Lower leg skin (tissue), 4 donors: Measurements from ENCODE around the gene ALMS1. TPM values are rescaled to one million over a fixed set of nuclear protein-coding genes. Genes with fewer than 3 reads are reported as not detected.
"Not testable (repeated sequence)": the region's sequence is repeated elsewhere in the genome, so short reads cannot be mapped to it uniquely, and the experiment has no call there.

Experiments used
- DNase-seq, 2 donors: peaks; one replicate each; pipeline ENCODE4 v3.0.0-alpha.2; 2019; ENCODE audit warnings: low spot score in 2 of 2
- H3K4me3 ChIP-seq: fragments of 200-600 bp; sonication (generic); 2 replicates; pipeline ENCODE4 v1.5.1; 2017; ENCODE audit warnings: mild to moderate bottlenecking, low read depth; ENCODE audit not compliant: poor library complexity, severe bottlenecking
- POLR2A ChIP-seq, 2 donors: fragments of 450-650 bp; IDR thresholded peaks; one replicate each; pipeline ENCODE4 v1.6.1; 2016 to 2017; ENCODE audit warnings: antibody characterized with exemption in 2 of 2, mild to moderate bottlenecking in 1 of 2, moderate library complexity in 1 of 2
- WGBS, 2 donors: methylation state at CpG; one replicate each; pipeline ENCODE4 v1.1.5; 2018; 5-methylcytosine and 5-hydroxymethylcytosine counted together
- intact Hi-C: fragments of 100-400 bp; cut with DNase I; formaldehyde crosslinking; loops from one replicate; pipeline ENCODE4 v1.15.0; 2023; ENCODE audit warnings: low total_unique reads
- total RNA-seq, 4 donors: library from RNA; depleted of rRNA; stranded (reverse); fragments of >200 nt; gene quantifications; one replicate each; pipeline ENCODE4 v1.1.0, GENCODE V29; 2016
- TF ChIP-seq, protein P1 (sequence below), 3 donors: fragments of 450-650 bp; IDR thresholded peaks; one replicate each; pipeline ENCODE4 v1.5.1; 2016; ENCODE audit warnings: antibody characterized with exemption in 3 of 3, mild to moderate bottlenecking in 3 of 3, moderate library complexity in 2 of 3

ALMS1 gene
- total RNA-seq, 4 donors from 2014 or later, result 10.1 to 17.6 (median 14.3) TPM

DNA sequence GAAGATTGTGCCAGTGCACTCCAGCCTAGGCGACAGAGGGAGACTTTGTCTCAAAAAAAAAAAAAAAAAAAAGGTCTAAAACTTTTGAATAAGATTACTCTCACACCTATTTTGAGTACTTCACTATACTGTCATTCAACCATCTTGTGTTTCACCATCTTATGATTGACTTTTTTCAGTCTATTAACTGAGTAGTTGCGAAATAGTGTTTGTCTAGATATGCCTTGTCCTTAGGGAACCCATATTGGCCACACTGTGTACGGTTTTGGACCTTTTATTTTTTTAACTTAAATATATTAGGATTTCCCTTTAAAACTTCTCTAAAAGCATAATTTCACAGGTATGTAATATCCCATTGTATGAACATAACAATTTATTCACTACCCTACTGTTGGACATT, 72.3 kb downstream of the ALMS1 start:
- 96 to 98% methylated on average over 3 of the region's 3 CpGs for WGBS, 2 donors
- TF ChIP-seq POLR2A (IDR thresholded peaks at IDR 0.05), result no peak
- TF ChIP-seq, protein P1, sequence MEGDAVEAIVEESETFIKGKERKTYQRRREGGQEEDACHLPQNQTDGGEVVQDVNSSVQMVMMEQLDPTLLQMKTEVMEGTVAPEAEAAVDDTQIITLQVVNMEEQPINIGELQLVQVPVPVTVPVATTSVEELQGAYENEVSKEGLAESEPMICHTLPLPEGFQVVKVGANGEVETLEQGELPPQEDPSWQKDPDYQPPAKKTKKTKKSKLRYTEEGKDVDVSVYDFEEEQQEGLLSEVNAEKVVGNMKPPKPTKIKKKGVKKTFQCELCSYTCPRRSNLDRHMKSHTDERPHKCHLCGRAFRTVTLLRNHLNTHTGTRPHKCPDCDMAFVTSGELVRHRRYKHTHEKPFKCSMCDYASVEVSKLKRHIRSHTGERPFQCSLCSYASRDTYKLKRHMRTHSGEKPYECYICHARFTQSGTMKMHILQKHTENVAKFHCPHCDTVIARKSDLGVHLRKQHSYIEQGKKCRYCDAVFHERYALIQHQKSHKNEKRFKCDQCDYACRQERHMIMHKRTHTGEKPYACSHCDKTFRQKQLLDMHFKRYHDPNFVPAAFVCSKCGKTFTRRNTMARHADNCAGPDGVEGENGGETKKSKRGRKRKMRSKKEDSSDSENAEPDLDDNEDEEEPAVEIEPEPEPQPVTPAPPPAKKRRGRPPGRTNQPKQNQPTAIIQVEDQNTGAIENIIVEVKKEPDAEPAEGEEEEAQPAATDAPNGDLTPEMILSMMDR (IDR thresholded peaks at IDR 0.05), result no peak
- no peak overlapping the region for H3K4me3 ChIP-seq
- intact Hi-C loops, result no loop called here
- no peak for DNase-seq

DNA sequence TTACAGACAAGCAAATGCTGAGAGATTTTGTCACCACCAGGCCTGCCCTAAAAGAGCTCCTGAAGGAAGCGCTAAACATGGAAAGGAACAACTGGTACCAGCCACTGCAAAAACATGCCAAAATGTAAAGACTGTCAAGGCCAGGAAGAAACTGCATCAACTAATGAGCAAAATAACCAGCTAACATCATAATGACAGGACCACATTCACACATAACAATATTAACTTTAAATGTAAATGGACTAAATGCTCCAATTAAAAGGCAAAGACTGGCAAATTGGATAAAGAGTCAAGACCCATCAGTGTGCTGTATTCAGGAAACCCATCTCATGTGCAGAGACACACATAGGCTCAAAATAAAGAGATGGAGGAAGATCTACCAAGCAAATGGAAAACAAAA, 76.8 kb downstream of the ALMS1 start:
- H3K4me3 ChIP-seq, intact Hi-C loops, DNase-seq: not testable (repeated sequence)
- WGBS, 2 donors, result 94 to 100% methylated on average over 1 of the region's 1 CpG

DNA sequence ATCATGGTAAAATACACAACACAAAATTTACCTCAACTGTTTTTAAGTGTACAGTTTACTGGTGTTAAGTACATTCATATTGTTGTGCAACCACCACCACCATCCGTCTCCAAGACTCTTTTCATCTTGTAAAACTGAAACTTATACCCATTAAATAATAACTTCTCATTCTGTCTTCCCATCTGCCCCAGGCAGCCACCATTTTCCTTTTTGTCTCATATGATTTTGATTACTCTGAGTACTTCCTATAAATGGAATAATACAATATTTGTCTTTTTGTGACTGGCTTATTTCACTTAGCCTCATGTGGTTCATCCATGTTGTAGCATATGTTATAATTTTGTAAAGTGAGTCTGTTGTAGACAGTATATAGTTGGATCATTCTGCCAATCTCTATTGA, 82.7 kb downstream of the ALMS1 start:
- no peak for DNase-seq
- no peak overlapping the region for H3K4me3 ChIP-seq
- TF ChIP-seq, protein P1 (IDR thresholded peaks at IDR 0.05), result no peak
- no peak for TF ChIP-seq POLR2A (IDR thresholded peaks at IDR 0.05)
- intact Hi-C loops, result no loop called here
- 66 to 76% methylated on average over 1 of the region's 1 CpG for WGBS, 2 donors

DNA sequence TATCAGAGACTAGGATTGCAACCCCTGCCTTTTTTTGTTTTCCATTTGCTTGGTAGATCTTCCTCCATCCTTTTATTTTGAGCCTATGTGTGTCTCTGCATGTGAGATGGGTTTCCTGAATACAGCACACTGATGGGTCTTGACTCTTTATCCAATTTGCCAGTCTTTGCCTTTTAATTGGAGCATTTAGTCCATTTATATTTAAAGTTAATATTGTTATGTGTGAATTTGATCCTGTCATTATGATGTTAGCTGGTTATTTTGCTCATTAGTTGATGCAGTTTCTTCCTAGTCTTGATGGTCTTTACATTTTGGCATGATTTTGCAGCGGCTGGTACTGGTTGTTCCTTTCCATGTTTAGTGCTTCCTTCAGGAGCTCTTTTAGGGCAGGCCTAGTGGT, 98.2 kb downstream of the ALMS1 start:
- DNase-seq, H3K4me3 ChIP-seq, intact Hi-C loops: not testable (repeated sequence)
- WGBS, 2 donors, result no CpG with 5 or more reads among the region's 1 CpG

DNA sequence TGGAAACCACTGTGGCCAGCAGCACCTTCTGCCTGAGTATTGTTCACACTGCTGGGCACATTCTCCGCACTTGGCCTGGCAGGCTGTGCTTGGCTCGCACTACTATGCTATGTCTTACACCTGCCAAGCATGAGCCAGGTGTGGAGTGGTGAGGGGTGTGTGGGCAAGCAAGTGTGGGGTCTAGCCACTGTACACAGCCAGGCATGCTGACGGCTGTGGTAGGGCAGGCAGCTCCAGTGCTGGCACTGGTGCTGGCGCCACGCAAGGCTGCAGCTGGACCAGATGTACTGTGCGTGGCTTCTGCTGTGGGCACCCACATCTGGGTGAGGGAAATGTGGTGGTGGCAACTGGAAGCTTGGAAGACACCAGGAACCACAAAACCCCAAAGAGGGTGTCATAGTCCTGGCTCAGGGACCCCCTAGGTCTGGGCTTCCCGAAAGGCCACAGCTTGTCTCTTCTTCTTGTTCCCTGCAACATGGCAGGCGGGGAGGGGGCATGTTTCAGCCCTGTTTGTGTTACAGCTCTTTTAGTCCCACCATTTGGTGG, 101.5 kb downstream of the ALMS1 start:
- no peak for DNase-seq
- TF ChIP-seq, protein P1 (IDR thresholded peaks at IDR 0.05), result no peak
- no peak for TF ChIP-seq POLR2A (IDR thresholded peaks at IDR 0.05)
- intact Hi-C loops, result no loop called here
- no peak overlapping the region for H3K4me3 ChIP-seq
- whole genome bisulfite sequencing, 2 donors, result 97 to 99% methylated on average over 8 of the region's 8 CpGs

DNA sequence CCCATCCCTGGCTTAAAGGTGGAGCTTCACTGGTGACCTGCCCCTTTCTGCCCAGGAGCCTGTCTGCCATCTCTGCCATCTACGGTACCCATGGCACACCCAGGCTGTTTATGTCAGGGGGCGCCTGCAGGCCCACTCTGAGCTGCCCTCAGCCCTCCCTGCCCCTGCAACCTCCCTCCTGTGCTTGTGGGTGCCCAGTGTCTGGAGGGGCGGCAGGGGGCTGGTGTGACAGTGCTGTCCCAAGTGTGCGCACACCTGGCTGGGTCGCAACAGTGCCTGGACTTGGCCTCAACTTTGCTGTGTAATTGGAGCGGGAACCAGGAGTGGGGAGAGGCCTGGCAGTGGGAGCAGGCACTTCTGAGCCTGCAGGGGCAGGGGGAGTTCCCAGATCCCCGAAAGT, 102.4 kb downstream of the ALMS1 start:
- intact Hi-C loops, result no loop called here

DNA sequence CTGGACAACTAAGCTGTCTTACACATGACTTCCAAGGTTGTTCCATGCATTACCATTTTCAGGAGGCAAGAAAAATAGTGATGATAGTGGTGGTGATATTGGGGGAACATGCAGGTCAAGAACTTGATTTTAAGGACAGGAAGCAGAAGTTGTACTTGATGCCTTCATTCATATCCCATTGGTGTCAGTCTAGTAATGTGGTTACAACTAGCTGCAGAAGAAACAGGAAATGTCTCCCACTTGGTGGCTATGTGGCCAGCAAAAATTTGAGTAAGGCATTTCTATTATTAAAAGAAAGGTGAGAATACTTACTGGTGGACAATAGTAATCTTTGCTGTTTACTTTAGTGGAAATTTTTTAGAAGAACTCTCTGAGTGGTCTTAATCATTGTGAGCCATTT, 103.4 kb downstream of the ALMS1 start:
- no peak for DNase-seq
- no peak overlapping the region for H3K4me3 ChIP-seq
- intact Hi-C loops, result no loop called here
- TF ChIP-seq POLR2A (IDR thresholded peaks at IDR 0.05), result no peak
- TF ChIP-seq, protein P1 (IDR thresholded peaks at IDR 0.05), result no peak

More for the DNA sequence above, 102.4 kb downstream of the ALMS1 start:
- 100% methylated on average over 2 to 4 of the region's 7 CpGs for WGBS, 2 donors
- H3K4me3 ChIP-seq, result no peak overlapping the region
- TF ChIP-seq POLR2A (IDR thresholded peaks at IDR 0.05), result no peak
- TF ChIP-seq, protein P1 (IDR thresholded peaks at IDR 0.05), result no peak
- DNase-seq, result no peak
